ENCODE measurements around the gene GRM4. TPM values are rescaled to one million over a fixed set of nuclear protein-coding genes. Genes with fewer than 3 reads are reported as not detected.

The GRM4 gene
- total and polyA plus RNA-seq, 9 of the 15 experiments (the other 6 are each of a cell fraction or from before 2014, with no cell fraction given), result 0.18 TPM; not detected in 8

- TF ChIP-seq REST (IDR thresholded peaks at IDR 0.05; ENCODE audit: borderline replicate concordance) (no peak), REST (CRISPR knock-in tag; IDR thresholded peaks at IDR 0.05; ENCODE audit: low read depth) (no peak), KDM5B (IDR thresholded peaks at IDR 0.05; ENCODE audit: insufficient replicate concordance, low read depth, low read length) (no peak)
Measured at GRCh38 chr6:34104186-34104585, 41.7 kb downstream of the GRM4 start (continued).
